Endodermal cell (in vitro differentiated cells): Measurements from ENCODE around the gene DDX28. TPM values are rescaled to one million over a fixed set of nuclear protein-coding genes. Genes with fewer than 3 reads are reported as not detected.
"Not testable (repeated sequence)": the region's sequence is repeated elsewhere in the genome, so short reads cannot be mapped to it uniquely, and the experiment has no call there.

Experiments
- DNase-seq: peaks from one replicate; pipeline ENCODE4 v3.0.0-alpha.2; 2017
- H3K27ac ChIP-seq: 2 replicates; pipeline ENCODE4 v1.5.1; 2013; ENCODE audit warnings: mild to moderate bottlenecking, low read depth, low read length, moderate library complexity
- H3K27me3 ChIP-seq: 2 replicates; pipeline ENCODE4 v1.6.1; 2013; ENCODE audit warnings: mild to moderate bottlenecking, low read length, moderate library complexity; ENCODE audit not compliant: insufficient read depth, control insufficient read depth, poor library complexity, severe bottlenecking
- H3K36me3 ChIP-seq: 2 replicates; pipeline ENCODE4 v1.7.0; 2013; ENCODE audit warnings: mild to moderate bottlenecking, low read length, moderate library complexity; ENCODE audit not compliant: control insufficient read depth, insufficient read depth
- H3K4me1 ChIP-seq: one replicate; pipeline ENCODE4 v1.7.0; 2013; ENCODE audit warnings: low read length; ENCODE audit not compliant: control insufficient read depth, insufficient read depth
- H3K4me3 ChIP-seq: 2 replicates; pipeline ENCODE4 v1.5.1; 2013; ENCODE audit warnings: mild to moderate bottlenecking, low read length, moderate library complexity
- H3K9ac ChIP-seq: 2 replicates; pipeline ENCODE4 v1.6.1; 2013; ENCODE audit warnings: mild to moderate bottlenecking, low read length, moderate library complexity; ENCODE audit not compliant: poor library complexity, severe bottlenecking; ENCODE audit errors: extremely low read depth
- H3K9me3 ChIP-seq: 2 replicates; pipeline ENCODE4 v1.6.1; 2013; ENCODE audit warnings: mild to moderate bottlenecking, low read length, moderate library complexity; ENCODE audit not compliant: control insufficient read depth
- H3K27ac Mint-ChIP-seq: 2 replicates; pipeline ENCODE4 v1.8.0; 2020; ENCODE audit warnings: mixed read lengths
- H3K27me3 Mint-ChIP-seq: 2 replicates; pipeline ENCODE4 v1.8.0; 2021; ENCODE audit warnings: mild to moderate bottlenecking, mixed read lengths; ENCODE audit not compliant: insufficient read depth
- H3K36me3 Mint-ChIP-seq: 2 replicates; pipeline ENCODE4 v1.8.0; 2020; ENCODE audit warnings: low read depth, mixed read lengths
- H3K4me1 Mint-ChIP-seq: 2 replicates; pipeline ENCODE4 v1.8.0; 2020; ENCODE audit warnings: mixed read lengths
- H3K4me3 Mint-ChIP-seq: 2 replicates; pipeline ENCODE4 v1.8.0; 2020; ENCODE audit warnings: mild to moderate bottlenecking, moderate library complexity, mixed read lengths
- H3K9me3 Mint-ChIP-seq: 2 replicates; pipeline ENCODE4 v1.8.0; 2020; ENCODE audit warnings: mild to moderate bottlenecking, mixed read lengths
- WGBS, 2 experiments: methylation state at CpG; one replicate each; pipeline versions ENCODE4 v1.1.5 to v1.1.7; 2013; ENCODE audit warnings: missing lambda C conversion rate in 2 of 2, mixed read lengths in 1 of 2; ENCODE audit not compliant: insufficient coverage in 1 of 2, insufficient read length in 1 of 2; 5-methylcytosine and 5-hydroxymethylcytosine counted together
- total RNA-seq, 2 donors: library from RNA; stranded (reverse); fragmentation: NEBNext Ultra II Directional in 1 of 2; extraction: Animal tissue kit (Norgen Biotek cat#: 25700) in 1 of 2; gene quantifications; 2 replicates in 1 of 2; 3 replicates in 1 of 2; pipeline ENCODE4 v1.2.1, GENCODE V29; 2021
- TF ChIP-seq, protein P1 (sequence below): fragments of 200-600 bp; sonication (generic); conservative IDR thresholded peaks from 2 replicates; pipeline ENCODE4 v1.5.0; 2021; ENCODE audit warnings: antibody characterized with exemption, mild to moderate bottlenecking

DDX28 gene
- total RNA-seq, 2 donors from 2014 or later = 12.1 to 12.3 TPM

DNA sequence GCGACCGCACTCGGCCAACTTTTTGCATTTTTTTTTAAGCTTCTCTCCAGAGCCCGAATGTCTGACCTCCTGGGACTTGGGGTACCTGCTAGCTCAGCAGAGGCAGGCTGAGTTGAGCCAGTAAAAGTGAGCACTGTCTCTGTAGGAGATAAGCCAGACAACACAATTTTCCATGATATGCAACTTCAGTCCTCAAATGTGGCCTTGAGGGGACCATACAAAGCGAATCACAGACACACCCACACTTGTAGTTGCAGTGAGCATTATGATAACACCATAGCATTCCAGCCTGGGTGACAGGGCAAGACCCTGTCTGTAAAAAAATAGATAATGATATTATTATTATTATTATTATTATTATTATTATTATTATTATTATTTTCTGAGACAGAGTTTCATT lies 26.4 kb downstream of the DDX28 start:
- Histone ChIP-seq H3K4me3 (no peak overlapping the region), H3K27ac (no peak overlapping the region), H3K36me3 (no peaks in the 10 kb centered on the region), H3K27me3 (peaks cover 9% of the 10 kb centered on the region), H3K4me1 (no peaks in the 10 kb centered on the region), H3K9me3 (peaks cover 5% of the 10 kb centered on the region), H3K9ac (no peak overlapping the region)
- Mint-ChIP-seq H3K27me3 (peaks cover 15% of the 10 kb centered on the region), H3K27ac (no peak overlapping the region), H3K36me3 (no peaks in the 10 kb centered on the region), H3K9me3 (peaks cover 2% of the 10 kb centered on the region), H3K4me3 (no peak overlapping the region), H3K4me1 (no peaks in the 10 kb centered on the region)
- WGBS, 2 experiments = 82 to 98% methylated on average over 3 to 5 of the region's 5 CpGs
- TF ChIP-seq, protein P1, sequence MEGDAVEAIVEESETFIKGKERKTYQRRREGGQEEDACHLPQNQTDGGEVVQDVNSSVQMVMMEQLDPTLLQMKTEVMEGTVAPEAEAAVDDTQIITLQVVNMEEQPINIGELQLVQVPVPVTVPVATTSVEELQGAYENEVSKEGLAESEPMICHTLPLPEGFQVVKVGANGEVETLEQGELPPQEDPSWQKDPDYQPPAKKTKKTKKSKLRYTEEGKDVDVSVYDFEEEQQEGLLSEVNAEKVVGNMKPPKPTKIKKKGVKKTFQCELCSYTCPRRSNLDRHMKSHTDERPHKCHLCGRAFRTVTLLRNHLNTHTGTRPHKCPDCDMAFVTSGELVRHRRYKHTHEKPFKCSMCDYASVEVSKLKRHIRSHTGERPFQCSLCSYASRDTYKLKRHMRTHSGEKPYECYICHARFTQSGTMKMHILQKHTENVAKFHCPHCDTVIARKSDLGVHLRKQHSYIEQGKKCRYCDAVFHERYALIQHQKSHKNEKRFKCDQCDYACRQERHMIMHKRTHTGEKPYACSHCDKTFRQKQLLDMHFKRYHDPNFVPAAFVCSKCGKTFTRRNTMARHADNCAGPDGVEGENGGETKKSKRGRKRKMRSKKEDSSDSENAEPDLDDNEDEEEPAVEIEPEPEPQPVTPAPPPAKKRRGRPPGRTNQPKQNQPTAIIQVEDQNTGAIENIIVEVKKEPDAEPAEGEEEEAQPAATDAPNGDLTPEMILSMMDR = no peak
- no peak for DNase-seq

DNA sequence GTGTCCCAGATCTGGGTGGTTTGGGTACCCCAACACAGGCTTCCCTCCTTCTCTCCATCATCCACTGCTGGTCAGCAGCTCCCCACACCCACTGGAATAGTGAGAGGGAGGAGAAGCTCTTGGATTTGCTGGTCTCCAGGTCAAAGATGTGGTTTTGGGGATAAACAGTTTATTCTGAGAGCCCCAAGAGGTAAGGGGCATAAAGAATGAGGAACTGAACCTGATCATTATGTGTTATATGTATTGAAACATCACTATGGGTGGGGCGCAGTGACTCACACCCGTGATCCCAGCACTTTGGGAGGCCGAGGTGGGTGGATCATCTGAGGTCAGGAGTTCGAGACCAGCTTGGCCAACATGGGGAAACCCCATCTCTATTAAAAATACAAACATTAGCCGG lies 27.6 kb downstream of the DDX28 start:
- no peaks in the 10 kb centered on the region for H3K36me3 ChIP-seq
- DNase-seq = no peak
- TF ChIP-seq, protein P1 = no peak

DNA sequence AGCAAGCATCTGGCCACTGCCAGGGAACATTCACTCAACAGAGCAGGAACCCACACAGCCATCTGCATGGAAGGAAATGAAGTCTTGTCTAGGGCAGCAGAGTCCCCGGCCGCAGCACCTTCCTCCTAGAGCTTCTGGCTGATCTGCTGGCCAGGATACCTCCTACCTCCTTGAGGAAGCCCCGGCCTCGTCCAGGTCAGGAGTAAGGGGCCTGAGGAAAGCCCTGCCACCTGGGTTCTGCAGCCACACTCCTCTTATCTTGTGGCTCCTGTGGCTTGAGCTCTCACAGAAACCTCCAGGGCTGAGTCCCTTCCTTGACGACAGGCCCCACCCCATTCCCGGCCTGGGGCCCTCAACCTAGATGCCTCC lies 29.0 kb downstream of the DDX28 start:
- not testable (repeated sequence) for H3K36me3 ChIP-seq, H3K9me3 ChIP-seq, H3K27ac ChIP-seq, H3K4me3 ChIP-seq, H3K4me3 Mint-ChIP-seq, H3K27ac Mint-ChIP-seq, H3K36me3 Mint-ChIP-seq, H3K4me1 ChIP-seq, H3K27me3 ChIP-seq, H3K9me3 Mint-ChIP-seq, DNase-seq, H3K9ac ChIP-seq, H3K4me1 Mint-ChIP-seq
- peaks cover 22% of the 10 kb centered on the region for H3K27me3 Mint-ChIP-seq
- WGBS, 2 experiments = 96% methylated on average over 4 of the region's 6 CpGs; no CpG with 5 or more reads in 1 of the 2 experiments

More for the DNA sequence above, 27.6 kb downstream of the DDX28 start:
- 94 to 100% methylated on average over 2 to 5 of the region's 5 CpGs for WGBS, 2 experiments
- Mint-ChIP-seq H3K36me3 (no peaks in the 10 kb centered on the region), H3K27ac (no peak overlapping the region), H3K4me3 (no peak overlapping the region), H3K9me3 (peaks cover 2% of the 10 kb centered on the region), H3K4me1 (no peaks in the 10 kb centered on the region), H3K27me3 (peaks cover 20% of the 10 kb centered on the region)
- no peak overlapping the region for H3K4me3 ChIP-seq
- H3K4me1 ChIP-seq = no peaks in the 10 kb centered on the region
- peaks cover 9% of the 10 kb centered on the region for H3K27me3 ChIP-seq
- H3K27ac ChIP-seq = no peak overlapping the region
- H3K9ac ChIP-seq = no peak overlapping the region
- peaks cover 5% of the 10 kb centered on the region for H3K9me3 ChIP-seq
